ENCODE data around the gene CYB5R4. TPM values are rescaled to one million over a fixed set of nuclear protein-coding genes. Genes with fewer than 3 reads are reported as not detected.

Gene CYB5R4
- total RNA-seq, 1 donor from 2014 or later = 35.4 TPM

GRCh38 chr6:83847179-83847578 lies 12.3 kb upstream of the CYB5R4 start:
- peaks cover 18% of the 10 kb centered on the region for H3K27me3 ChIP-seq (ENCODE audit: low read depth)
- no peaks in the 10 kb centered on the region for H3K36me3 ChIP-seq
- H3K4me1 ChIP-seq = no peaks in the 10 kb centered on the region
- no peaks in the 10 kb centered on the region for H3K9me3 ChIP-seq
- H3K27ac ChIP-seq = no peak overlapping the region
- no peak for ATAC-seq
- no peak for TF ChIP-seq CTCF (IDR thresholded peaks at IDR 0.05)
- no peak overlapping the region for H3K4me3 ChIP-seq
- no peak for DNase-seq
- intact Hi-C loops (cut with DNase I) = no loop called here

DNA sequence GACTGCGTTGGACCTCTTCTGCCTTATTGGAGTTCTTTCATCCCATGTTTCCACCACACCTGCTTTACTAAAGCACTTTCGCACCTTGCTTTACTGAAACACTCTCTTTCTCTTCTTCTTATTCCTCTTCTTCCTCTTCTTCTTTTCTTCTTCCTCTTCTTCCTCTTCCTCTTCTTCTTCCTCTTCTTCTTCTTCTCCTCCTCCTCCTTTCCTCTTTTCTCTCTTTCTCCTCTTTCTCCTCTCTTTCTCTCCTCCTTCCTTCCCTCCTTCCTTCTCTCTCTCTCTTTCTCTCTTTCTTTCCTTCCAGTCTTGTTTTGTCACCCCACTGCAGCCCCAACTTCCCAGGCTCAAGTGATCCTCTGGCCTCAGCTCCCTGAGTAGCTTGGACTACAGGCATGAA lies 10.4 kb upstream of the CYB5R4 start:
- Histone ChIP-seq H3K4me1 (peaks cover 15% of the 10 kb centered on the region), H3K9me3 (no peaks in the 10 kb centered on the region), H3K27ac (no peak overlapping the region), H3K36me3 (no peaks in the 10 kb centered on the region), H3K27me3 (ENCODE audit: low read depth) (peaks cover 38% of the 10 kb centered on the region), H3K4me3 (no peak overlapping the region)
- ATAC-seq (no peak), DNase-seq (no peak)
- no peak for TF ChIP-seq CTCF (IDR thresholded peaks at IDR 0.05)
- intact Hi-C loops (cut with DNase I) = no loop called here

DNA sequence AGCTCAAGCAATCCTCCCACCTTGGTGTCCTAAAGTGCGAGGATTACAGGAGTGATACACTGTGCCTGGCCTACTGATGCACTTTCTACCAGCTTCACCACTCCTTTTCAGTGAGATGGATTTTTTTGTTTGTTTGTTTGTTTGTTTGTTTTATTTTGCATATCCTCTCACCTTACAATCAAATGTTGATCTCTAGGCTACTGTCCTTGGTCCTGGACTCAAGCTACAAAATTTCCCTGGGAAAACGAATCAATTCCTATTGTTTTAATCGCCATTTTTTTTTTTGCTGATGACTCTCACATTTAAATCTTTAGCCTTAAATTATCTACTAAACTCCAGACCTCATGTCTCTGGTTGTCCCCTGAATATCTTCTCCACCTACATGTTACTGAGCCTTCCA lies 9.9 kb upstream of the CYB5R4 start:
- ATAC-seq = no peak
- intact Hi-C loops (cut with DNase I) = no loop called here
- TF ChIP-seq CTCF (IDR thresholded peaks at IDR 0.05) = no peak

GRCh38 chr6:83852528-83853177 lies 6.8 kb upstream of the CYB5R4 start:
- intact Hi-C loops (cut with DNase I) = no loop called here
- no peaks in the 10 kb centered on the region for H3K36me3 ChIP-seq
- H3K9me3 ChIP-seq = no peaks in the 10 kb centered on the region
- ATAC-seq = no peak
- peak overlapping the region; percentile 50 for H3K4me3 ChIP-seq
- no peak overlapping the region for H3K27ac ChIP-seq
- peaks cover 15% of the 10 kb centered on the region for H3K4me1 ChIP-seq
- peaks cover 45% of the 10 kb centered on the region for H3K27me3 ChIP-seq (ENCODE audit: low read depth)
- DNase-seq = no peak
- TF ChIP-seq CTCF (IDR thresholded peaks at IDR 0.05) = no peak

More for the DNA sequence above, 9.9 kb upstream of the CYB5R4 start:
- Histone ChIP-seq H3K4me1 (peaks cover 15% of the 10 kb centered on the region), H3K4me3 (no peak overlapping the region), H3K9me3 (no peaks in the 10 kb centered on the region), H3K27ac (no peak overlapping the region), H3K27me3 (ENCODE audit: low read depth) (peaks cover 39% of the 10 kb centered on the region), H3K36me3 (no peaks in the 10 kb centered on the region)
- no peak for DNase-seq

GRCh38 chr6:83853178-83854000 lies 6.1 kb upstream of the CYB5R4 start, which contains the start of gene RIPPLY2:
TSS of gene RIPPLY2 (plus strand) at chr6:83853360. CDS start at chr6:83853417, 57 bp downstream.
- ATAC-seq = peak; percentile 59 to 69

More at GRCh38 chr6:83853178-83854000, 6.1 kb upstream of the CYB5R4 start, which contains the start of gene RIPPLY2:
- intact Hi-C loops (cut with DNase I) = no loop called here
- Histone ChIP-seq H3K4me3 (peak within 1 kb of the TSS; percentile 50), H3K27ac (no peak within 1 kb of the TSS), H3K36me3 (no peaks in the 10 kb centered on the region), H3K27me3 (ENCODE audit: low read depth) (peaks cover 45% of the 10 kb centered on the region), H3K4me1 (peaks cover 15% of the 10 kb centered on the region), H3K9me3 (no peaks in the 10 kb centered on the region)
- TF ChIP-seq CTCF (IDR thresholded peaks at IDR 0.05) = no peak
- peak; percentile 39 for DNase-seq

Data from lower lobe of right lung (tissue), 2 donors.